SK-N-SH (cell line): ENCODE results near the gene WWP2. TPM values are rescaled to one million over a fixed set of nuclear protein-coding genes. Genes with fewer than 3 reads are reported as not detected.

ENCODE experiments used
- CTCF ChIA-PET: fragments of 300-600, 350-600 bp; formaldehyde crosslinking; extraction: SDS; loops from one replicate; lab custom pipeline; 2021; lab: Yijun Ruan, JAX
- POLR2A ChIA-PET: fragments of 350-600 bp; sonication (Branson Sonifier 250); formaldehyde crosslinking; extraction: SDS; loops from one replicate; lab custom pipeline; 2020; ENCODE audit warnings: antibody characterized with exemption, inconsistent platforms; lab: Yijun Ruan, JAX
- DNase-seq: peaks from one replicate; pipeline ENCODE4 v3.0.0; 2012
- H2AFZ ChIP-seq: fragments of 200-600 bp; sonication (generic); 2 replicates; pipeline ENCODE4 v1.8.1; 2016; ENCODE audit warnings: antibody characterized with exemption, mild to moderate bottlenecking, low read depth
- H3F3A ChIP-seq: fragments of 200-600 bp; sonication (generic); replicated peaks from 2 replicates; pipeline ENCODE3; 2016; ENCODE audit warnings: antibody characterized with exemption, mild to moderate bottlenecking; ENCODE audit not compliant: insufficient read depth
- H3K27ac ChIP-seq, 2 experiments: fragments of 200-500 bp in 1 of 2; fragments of 200-600 bp in 1 of 2; sonication (Bioruptor generic) in 1 of 2; sonication (generic), shearing (Covaris generic) in 1 of 2; 2 replicates each; pipeline versions ENCODE4 v1.5.1 to v1.6.1; 2014 to 2016; ENCODE audit warnings: low read depth in 2 of 2, inconsistent platforms in 1 of 2, low read length in 1 of 2, mild to moderate bottlenecking in 1 of 2, mixed read lengths in 1 of 2
- H3K27me3 ChIP-seq: fragments of 200-600 bp; sonication (generic), shearing (Covaris generic); 2 replicates; pipeline ENCODE4 v1.6.1; 2016; ENCODE audit warnings: mixed run types; ENCODE audit not compliant: insufficient read depth
- H3K36me3 ChIP-seq, 2 experiments: fragments of 200-500 bp in 1 of 2; fragments of 200-600 bp in 1 of 2; sonication (Bioruptor generic) in 1 of 2; sonication (generic) in 1 of 2; replicated peaks in 1 of 2; 2 replicates each; pipeline versions ENCODE3 to v1.5.1; 2014 to 2016; ENCODE audit warnings: low read length in 1 of 2, mild to moderate bottlenecking in 1 of 2; ENCODE audit not compliant: insufficient read depth in 2 of 2, control insufficient read depth in 1 of 2
- H3K4me1 ChIP-seq, 2 experiments: fragments of 200-500 bp in 1 of 2; fragments of 200-600 bp in 1 of 2; sonication (Bioruptor generic) in 1 of 2; sonication (generic), shearing (Covaris generic) in 1 of 2; 2 replicates each; pipeline versions ENCODE4 v1.5.1 to v1.6.1; 2014 to 2016; ENCODE audit warnings: low read depth in 1 of 2, low read length in 1 of 2, mixed run types in 1 of 2; ENCODE audit not compliant: insufficient read depth in 2 of 2, control insufficient read depth in 1 of 2
- H3K4me2 ChIP-seq: fragments of 200-600 bp; sonication (generic), shearing (Covaris generic); 2 replicates; pipeline ENCODE4 v1.6.1; 2017; ENCODE audit warnings: mixed run types
- H3K4me3 ChIP-seq, 2 experiments: fragments of 200-500 bp in 1 of 2; fragments of 200-600 bp in 1 of 2; sonication (Bioruptor generic) in 1 of 2; sonication (generic), shearing (Covaris generic) in 1 of 2; 2 replicates each; pipeline versions ENCODE4 v1.5.1 to v1.8.1; 2014 to 2016; ENCODE audit warnings: low read depth in 2 of 2, inconsistent platforms in 1 of 2, low read length in 1 of 2, mild to moderate bottlenecking in 1 of 2, mixed read lengths in 1 of 2, moderate library complexity in 1 of 2
- H3K79me2 ChIP-seq: fragments of 200-600 bp; sonication (generic); 2 replicates; pipeline ENCODE4 v1.8.1; 2017; ENCODE audit warnings: mild to moderate bottlenecking; ENCODE audit not compliant: insufficient read depth
- H3K9ac ChIP-seq: fragments of 200-600 bp; sonication (generic); 2 replicates; pipeline ENCODE4 v1.6.1; 2017; ENCODE audit warnings: mixed run types
- H3K9me2 ChIP-seq: fragments of 200-600 bp; sonication (generic); 2 replicates; pipeline ENCODE4 v1.6.1; 2017; ENCODE audit warnings: mixed run types
- H3K9me3 ChIP-seq: fragments of 200-600 bp; sonication (generic); 2 replicates; pipeline ENCODE4 v1.6.1; 2017; ENCODE audit warnings: mixed run types, mild to moderate bottlenecking, moderate library complexity
- H4K20me1 ChIP-seq: fragments of 200-600 bp; sonication (generic); 2 replicates; pipeline ENCODE4 v1.6.1; 2017; ENCODE audit warnings: mild to moderate bottlenecking, mixed run types; ENCODE audit not compliant: insufficient read depth
- ELF1 ChIP-seq: IDR thresholded peaks from 2 replicates; pipeline ENCODE4 v1.4.0; 2012
- FOXJ3 ChIP-seq: sonication (generic); formaldehyde crosslinking; IDR thresholded peaks from 2 replicates; pipeline ENCODE4 v1.5.1; 2020; ENCODE audit warnings: mild to moderate bottlenecking, missing genetic modification reagents
- FOXM1 ChIP-seq: IDR thresholded peaks from 2 replicates; pipeline ENCODE4 v1.4.0; 2012; ENCODE audit warnings: low read depth, mild to moderate bottlenecking
- GATA2 ChIP-seq: sonication (generic); formaldehyde crosslinking; IDR thresholded peaks from 2 replicates; pipeline ENCODE4 v1.5.0; 2020; ENCODE audit warnings: mild to moderate bottlenecking, missing genetic modification reagents
- MEF2A ChIP-seq: IDR thresholded peaks from 2 replicates; pipeline ENCODE4 v1.4.0; 2012; ENCODE audit warnings: low read depth, borderline replicate concordance
- NFIC ChIP-seq: IDR thresholded peaks from 2 replicates; pipeline ENCODE4 v1.4.0; 2012; ENCODE audit warnings: borderline replicate concordance
- NRF1 ChIP-seq: IDR thresholded peaks from 2 replicates; pipeline ENCODE4 v1.6.1; 2012; ENCODE audit warnings: low read depth, mild to moderate bottlenecking, low read length
- RXRA ChIP-seq: IDR thresholded peaks from 2 replicates; pipeline ENCODE4 v1.4.0; 2012; ENCODE audit warnings: low read depth, mild to moderate bottlenecking, borderline replicate concordance
- SIN3A ChIP-seq: IDR thresholded peaks from 2 replicates; pipeline ENCODE4 v1.6.1; 2012; ENCODE audit warnings: low read depth, mild to moderate bottlenecking, low read length, moderate library complexity, borderline replicate concordance
- TEAD4 ChIP-seq: IDR thresholded peaks from 2 replicates; pipeline ENCODE4 v1.4.0; 2012; ENCODE audit warnings: mild to moderate bottlenecking, borderline replicate concordance; ENCODE audit not compliant: insufficient read depth
- YY1 ChIP-seq: IDR thresholded peaks from 2 replicates; pipeline ENCODE4 v1.4.0; 2012; ENCODE audit warnings: low read depth, mild to moderate bottlenecking
- WGBS: methylation state at CpG from one replicate; pipeline ENCODE4 v1.1.6; 2017; ENCODE audit warnings: low lambda C conversion rate; 5-methylcytosine and 5-hydroxymethylcytosine counted together
- polyA plus RNA-seq, 3 experiments: library from polyadenylated mRNA; depleted of rRNA; stranded (reverse); fragments of >200 nt; gene quantifications; 2 replicates each; pipeline ENCODE4 v1.2.3, GENCODE V29; 2012
- TF ChIP-seq, protein P1 (sequence below): IDR thresholded peaks from 2 replicates; pipeline ENCODE4; 2012
- TF ChIP-seq, protein P2 (sequence below): IDR thresholded peaks from 2 replicates; pipeline ENCODE4 v1.4.0; 2012; ENCODE audit warnings: low read depth, borderline replicate concordance
- TF ChIP-seq, protein P3 (sequence below): fragments of 150-350 bp; IDR thresholded peaks from 2 replicates; pipeline ENCODE4 v1.6.1; 2017; ENCODE audit warnings: antibody characterized with exemption, low read length, low read depth, borderline replicate concordance
- TF ChIP-seq, protein P4 (sequence below): fragments of 200-600 bp; sonication (generic); IDR thresholded peaks from 2 replicates; pipeline ENCODE4 v1.6.1; 2017; ENCODE audit warnings: antibody characterized with exemption, mild to moderate bottlenecking, moderate library complexity
- TF ChIP-seq, protein P5 (sequence below): IDR thresholded peaks from 2 replicates; pipeline ENCODE4 v1.4.0; 2012; ENCODE audit warnings: low read depth, borderline replicate concordance
- TF ChIP-seq, protein P6 (sequence below): IDR thresholded peaks from 2 replicates; pipeline ENCODE4 v1.4.0; 2012; ENCODE audit warnings: low read depth

WWP2 gene
- polyA plus RNA-seq, 1 of the 3 experiments (the other 2 are of a cell fraction): 13.3 TPM

DNA sequence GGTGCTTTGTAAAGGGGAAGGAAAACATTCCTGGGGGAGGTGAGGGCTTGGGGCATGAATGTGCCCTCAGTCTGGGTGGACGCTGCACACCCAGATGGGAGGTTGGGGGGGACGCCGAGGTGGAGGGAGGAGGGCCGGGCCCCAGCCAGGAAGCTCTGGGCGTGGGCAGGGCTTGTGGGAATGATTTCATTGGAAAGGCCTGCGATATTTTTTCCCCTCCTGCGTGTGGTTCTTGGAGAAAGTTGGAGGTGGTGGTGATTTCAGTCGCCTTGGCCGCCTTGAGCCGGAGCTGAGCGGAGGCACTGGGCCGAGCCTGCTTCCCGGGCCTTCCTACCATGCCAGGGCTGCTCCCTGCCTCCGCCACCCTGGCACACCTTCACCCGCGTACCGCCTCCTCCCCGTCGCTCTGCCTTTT, 162.7 kb downstream of the WWP2 start:
- ChIA-PET CTCF (interaction anchor here (2.0 kb wide), 1 partner anchor 129 kb away, joined by 10 read pairs; no protein-coding TSS in a partner anchor), POLR2A (no interaction called here)
- Histone ChIP-seq H3K9me3 (no peaks in the 10 kb centered on the region), H2AFZ (no peak overlapping the region), H3K9ac (no peak overlapping the region), H3F3A (no peaks in the 10 kb centered on the region), H3K79me2 (no peaks in the 10 kb centered on the region), H3K9me2 (no peaks in the 10 kb centered on the region), H3K36me3 (no peaks in the 10 kb centered on the region), H3K27ac (no peak overlapping the region), H4K20me1 (no peaks in the 10 kb centered on the region), H3K4me2 (no peak overlapping the region), H3K4me1 (no peaks in the 10 kb centered on the region; a peak in 1 of 4 replicates), H3K4me3 (no peak overlapping the region), H3K27me3 (no peaks in the 10 kb centered on the region)
- TF ChIP-seq ELF1 (no peak), NFIC (no peak), FOXM1 (no peak), YY1 (no peak), GATA2 (no peak), RXRA (no peak), NRF1 (no peak), MEF2A (no peak), FOXJ3 (CRISPR knock-in tag) (no peak), TEAD4 (no peak), SIN3A (no peak)
- TF ChIP-seq, protein P1, sequence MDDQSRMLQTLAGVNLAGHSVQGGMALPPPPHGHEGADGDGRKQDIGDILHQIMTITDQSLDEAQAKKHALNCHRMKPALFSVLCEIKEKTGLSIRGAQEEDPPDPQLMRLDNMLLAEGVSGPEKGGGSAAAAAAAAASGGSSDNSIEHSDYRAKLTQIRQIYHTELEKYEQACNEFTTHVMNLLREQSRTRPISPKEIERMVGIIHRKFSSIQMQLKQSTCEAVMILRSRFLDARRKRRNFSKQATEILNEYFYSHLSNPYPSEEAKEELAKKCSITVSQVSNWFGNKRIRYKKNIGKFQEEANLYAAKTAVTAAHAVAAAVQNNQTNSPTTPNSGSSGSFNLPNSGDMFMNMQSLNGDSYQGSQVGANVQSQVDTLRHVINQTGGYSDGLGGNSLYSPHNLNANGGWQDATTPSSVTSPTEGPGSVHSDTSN: no peak
- TF ChIP-seq, protein P2, sequence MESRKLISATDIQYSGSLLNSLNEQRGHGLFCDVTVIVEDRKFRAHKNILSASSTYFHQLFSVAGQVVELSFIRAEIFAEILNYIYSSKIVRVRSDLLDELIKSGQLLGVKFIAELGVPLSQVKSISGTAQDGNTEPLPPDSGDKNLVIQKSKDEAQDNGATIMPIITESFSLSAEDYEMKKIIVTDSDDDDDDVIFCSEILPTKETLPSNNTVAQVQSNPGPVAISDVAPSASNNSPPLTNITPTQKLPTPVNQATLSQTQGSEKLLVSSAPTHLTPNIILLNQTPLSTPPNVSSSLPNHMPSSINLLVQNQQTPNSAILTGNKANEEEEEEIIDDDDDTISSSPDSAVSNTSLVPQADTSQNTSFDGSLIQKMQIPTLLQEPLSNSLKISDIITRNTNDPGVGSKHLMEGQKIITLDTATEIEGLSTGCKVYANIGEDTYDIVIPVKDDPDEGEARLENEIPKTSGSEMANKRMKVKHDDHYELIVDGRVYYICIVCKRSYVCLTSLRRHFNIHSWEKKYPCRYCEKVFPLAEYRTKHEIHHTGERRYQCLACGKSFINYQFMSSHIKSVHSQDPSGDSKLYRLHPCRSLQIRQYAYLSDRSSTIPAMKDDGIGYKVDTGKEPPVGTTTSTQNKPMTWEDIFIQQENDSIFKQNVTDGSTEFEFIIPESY: no peak
- TF ChIP-seq, protein P3, sequence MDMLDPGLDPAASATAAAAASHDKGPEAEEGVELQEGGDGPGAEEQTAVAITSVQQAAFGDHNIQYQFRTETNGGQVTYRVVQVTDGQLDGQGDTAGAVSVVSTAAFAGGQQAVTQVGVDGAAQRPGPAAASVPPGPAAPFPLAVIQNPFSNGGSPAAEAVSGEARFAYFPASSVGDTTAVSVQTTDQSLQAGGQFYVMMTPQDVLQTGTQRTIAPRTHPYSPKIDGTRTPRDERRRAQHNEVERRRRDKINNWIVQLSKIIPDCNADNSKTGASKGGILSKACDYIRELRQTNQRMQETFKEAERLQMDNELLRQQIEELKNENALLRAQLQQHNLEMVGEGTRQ: no peak
- TF ChIP-seq, protein P4, sequence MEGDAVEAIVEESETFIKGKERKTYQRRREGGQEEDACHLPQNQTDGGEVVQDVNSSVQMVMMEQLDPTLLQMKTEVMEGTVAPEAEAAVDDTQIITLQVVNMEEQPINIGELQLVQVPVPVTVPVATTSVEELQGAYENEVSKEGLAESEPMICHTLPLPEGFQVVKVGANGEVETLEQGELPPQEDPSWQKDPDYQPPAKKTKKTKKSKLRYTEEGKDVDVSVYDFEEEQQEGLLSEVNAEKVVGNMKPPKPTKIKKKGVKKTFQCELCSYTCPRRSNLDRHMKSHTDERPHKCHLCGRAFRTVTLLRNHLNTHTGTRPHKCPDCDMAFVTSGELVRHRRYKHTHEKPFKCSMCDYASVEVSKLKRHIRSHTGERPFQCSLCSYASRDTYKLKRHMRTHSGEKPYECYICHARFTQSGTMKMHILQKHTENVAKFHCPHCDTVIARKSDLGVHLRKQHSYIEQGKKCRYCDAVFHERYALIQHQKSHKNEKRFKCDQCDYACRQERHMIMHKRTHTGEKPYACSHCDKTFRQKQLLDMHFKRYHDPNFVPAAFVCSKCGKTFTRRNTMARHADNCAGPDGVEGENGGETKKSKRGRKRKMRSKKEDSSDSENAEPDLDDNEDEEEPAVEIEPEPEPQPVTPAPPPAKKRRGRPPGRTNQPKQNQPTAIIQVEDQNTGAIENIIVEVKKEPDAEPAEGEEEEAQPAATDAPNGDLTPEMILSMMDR: no peak
- TF ChIP-seq, protein P5, sequence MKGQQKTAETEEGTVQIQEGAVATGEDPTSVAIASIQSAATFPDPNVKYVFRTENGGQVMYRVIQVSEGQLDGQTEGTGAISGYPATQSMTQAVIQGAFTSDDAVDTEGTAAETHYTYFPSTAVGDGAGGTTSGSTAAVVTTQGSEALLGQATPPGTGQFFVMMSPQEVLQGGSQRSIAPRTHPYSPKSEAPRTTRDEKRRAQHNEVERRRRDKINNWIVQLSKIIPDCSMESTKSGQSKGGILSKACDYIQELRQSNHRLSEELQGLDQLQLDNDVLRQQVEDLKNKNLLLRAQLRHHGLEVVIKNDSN: no peak
- TF ChIP-seq, protein P6, sequence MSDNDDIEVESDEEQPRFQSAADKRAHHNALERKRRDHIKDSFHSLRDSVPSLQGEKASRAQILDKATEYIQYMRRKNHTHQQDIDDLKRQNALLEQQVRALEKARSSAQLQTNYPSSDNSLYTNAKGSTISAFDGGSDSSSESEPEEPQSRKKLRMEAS: no peak
- DNase-seq: no peak
- WGBS: 96% methylated on average over 19 of the region's 19 CpGs
